GM19023 (cell line): ENCODE results near the gene EBF4.

Source experiments
- ATAC-seq: cut with Tn5 transposase; IDR thresholded peaks from one replicate; pipeline ENCODE4 v1.9.1; 2021; ENCODE audit warnings: mild to moderate bottlenecking, moderate library complexity; ENCODE audit not compliant: unreplicated experiment

The EBF4 gene

GRCh38 chr20:2741881-2742280, 49.3 kb downstream of the EBF4 start:
- ATAC-seq, result no peak

- ATAC-seq, result no peak
Measured at GRCh38 chr20:2742431-2742830, 49.9 kb downstream of the EBF4 start.

DNA sequence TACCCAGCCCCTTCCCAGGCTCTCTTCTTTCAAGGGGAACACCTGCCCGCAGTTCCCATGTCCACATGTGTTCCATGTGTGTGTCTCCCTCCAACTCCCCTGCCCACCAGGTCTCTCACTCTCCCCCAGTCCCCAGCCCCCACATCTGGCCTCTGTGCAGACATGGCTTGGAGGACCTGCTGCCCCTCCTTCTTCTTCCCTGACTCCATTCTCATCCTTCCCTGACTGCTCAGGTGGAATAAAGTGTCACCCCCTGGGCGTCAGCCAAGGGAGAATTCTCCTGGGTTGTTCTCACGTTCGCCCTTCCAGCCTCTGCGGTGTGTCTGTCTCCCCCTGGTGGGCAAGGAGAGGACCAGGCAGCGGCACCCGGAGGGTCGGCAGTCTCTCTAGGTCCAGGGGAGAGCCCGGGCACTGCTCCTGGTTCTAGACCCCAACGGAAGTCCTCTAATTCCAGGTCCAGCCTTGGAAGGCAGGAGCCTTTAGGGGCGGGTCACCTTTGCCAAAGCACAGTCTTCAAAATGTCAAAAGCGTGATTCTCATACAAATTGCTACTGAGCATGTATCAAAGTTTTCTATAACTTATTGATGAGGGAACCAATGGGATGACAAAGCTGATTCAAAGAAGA, 50.5 kb downstream of the EBF4 start:
- ATAC-seq, result no peak

GRCh38 chr20:2745060-2745910, 52.7 kb downstream of the EBF4 start:
- ATAC-seq, result no peak

DNA sequence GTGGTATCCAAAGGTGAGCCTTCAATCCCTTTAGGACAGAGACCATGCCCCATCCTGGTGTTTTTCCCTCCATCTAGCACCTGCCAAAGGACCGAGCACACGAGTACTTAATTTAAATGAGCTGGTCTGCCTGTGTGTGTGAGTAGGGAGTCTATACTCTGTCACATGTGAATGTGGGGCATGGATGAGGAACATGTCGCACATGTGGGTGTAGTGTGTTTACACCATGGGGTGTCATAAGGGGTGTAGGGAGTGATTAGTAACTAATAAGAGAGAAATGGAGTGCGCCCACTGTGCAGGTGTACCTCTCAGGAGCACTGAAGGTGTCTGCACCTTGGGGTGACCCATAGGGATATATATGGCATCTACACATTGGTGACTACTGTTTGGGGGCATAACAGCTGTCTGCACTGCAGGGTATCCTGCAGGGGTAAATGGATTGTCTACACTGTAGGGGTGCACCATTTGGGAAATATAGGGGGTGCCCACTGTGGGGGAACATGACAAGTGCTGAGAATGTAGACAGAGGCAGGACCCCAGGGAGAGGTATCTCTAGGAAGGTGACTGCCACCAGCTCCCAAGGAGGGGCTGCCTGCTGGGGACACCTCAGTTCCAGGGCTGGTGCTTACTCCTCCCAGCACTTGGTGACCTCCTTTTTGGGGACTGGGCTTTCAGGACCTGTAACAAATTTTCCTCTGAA, 53.5 kb downstream of the EBF4 start:
- no peak for ATAC-seq

DNA sequence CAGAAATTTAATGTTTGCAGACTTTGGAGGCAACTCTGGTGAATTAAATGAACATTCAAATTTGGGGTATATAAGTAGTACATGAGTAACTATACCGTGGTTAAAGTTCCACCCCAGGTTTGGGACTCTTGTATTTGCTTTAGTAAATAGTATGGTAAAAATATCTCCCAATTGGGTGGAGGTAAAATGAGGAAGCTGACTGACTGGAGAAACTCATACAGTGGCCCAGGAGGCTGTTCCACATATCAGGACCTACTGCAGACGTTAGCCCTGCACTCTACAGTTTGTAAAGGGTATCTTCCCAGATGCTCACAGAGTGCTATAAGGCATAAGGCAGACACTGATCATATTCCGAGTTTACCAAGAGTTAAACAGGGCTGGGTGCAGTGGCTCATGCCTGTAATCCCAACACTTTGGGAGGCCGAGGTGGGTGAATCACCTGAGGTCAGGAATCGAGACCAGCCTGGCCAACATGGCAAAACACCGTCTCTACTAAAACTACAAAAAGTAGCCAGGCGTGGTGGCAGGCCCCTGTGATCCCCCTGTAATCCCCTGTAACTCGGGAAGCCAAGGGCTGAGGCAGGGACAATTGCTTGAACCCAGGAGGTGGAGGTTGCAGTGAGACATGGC, 54.2 kb downstream of the EBF4 start:
- no peak for ATAC-seq

GRCh38 chr20:2747676-2748235, 55.2 kb downstream of the EBF4 start:
- ATAC-seq, result no peak

DNA sequence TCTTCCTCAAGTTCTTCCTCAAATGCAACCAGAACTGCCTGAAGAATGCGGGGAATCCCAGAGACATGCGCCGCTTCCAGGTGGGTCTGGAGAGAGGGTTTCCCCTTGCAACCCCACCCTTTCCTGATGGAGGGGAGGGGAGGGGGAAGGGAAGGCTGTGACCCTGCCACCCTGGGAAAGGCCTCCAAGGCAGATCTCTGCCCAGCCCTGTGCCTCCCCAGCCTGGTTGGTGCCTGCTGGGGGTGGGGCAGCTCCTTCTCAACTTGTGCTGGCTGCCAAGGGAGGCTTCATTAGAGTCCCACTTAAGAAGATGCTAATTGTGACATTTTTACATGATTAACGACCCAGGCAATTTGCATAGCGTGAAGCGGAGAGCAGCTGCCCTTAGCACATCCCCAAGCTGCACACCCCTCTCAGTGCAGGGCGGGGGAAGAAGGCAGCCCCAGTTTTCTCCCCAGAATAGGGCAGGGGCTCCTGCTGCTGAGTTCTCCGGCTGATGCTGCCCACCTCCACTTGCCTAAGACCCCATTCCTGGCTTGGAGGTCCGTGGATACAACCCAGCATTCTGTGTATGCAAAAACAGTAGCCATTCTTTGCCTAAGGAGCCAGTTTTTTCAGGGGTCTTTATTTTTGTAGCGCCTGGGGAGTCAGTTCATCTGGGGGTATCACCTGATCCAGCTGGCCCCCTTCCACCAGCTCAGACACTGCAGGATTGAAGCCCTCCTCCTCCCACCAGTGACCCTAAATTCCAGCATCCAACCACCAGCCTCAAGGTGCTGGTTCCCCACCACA, 56.2 kb downstream of the EBF4 start:
- ATAC-seq, result no peak

- no peak for ATAC-seq
Measured at GRCh38 chr20:2749343-2749950, 56.9 kb downstream of the EBF4 start.

GRCh38 chr20:2749951-2750490, 57.4 kb downstream of the EBF4 start:
- no peak for ATAC-seq

DNA sequence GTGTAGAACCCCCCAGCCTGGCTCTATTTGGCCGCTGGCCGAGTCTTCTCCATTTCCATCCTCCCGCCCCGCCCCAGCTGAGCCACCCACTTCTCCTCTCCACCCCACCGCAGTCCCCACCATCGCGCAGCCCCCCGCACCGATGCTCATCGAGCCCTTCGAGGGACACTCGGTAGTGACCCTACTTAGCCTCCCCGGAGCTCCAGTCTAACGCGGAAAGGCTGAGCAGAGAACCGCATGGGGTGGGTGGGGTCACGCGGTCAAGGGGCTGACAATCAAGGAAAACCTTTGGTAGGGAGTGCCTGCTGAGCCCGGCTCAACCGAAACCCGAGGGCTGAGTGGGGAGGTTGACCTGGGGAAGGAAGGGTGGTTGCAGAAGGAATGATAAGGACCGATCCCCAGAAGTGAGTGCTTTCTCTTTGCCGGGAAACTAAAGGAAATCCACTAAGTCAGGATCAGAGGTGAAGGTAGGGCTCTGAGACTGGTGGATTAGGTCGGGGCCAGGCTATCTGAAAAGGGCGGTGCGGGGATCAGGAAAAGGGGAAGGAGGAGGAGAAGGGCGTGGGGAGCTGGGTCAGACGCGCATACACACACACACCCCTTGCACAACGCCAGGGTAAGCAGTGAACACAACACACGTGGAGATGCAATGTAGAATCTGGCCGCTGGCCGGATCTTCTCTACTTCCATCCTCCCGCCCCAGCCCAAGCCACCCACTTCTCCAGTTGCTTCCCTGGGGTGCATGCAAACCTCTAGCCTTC, 58.1 kb downstream of the EBF4 start:
- ATAC-seq, result no peak

- ATAC-seq, result no peak
Measured at GRCh38 chr20:2751347-2751877, 58.8 kb downstream of the EBF4 start.

DNA sequence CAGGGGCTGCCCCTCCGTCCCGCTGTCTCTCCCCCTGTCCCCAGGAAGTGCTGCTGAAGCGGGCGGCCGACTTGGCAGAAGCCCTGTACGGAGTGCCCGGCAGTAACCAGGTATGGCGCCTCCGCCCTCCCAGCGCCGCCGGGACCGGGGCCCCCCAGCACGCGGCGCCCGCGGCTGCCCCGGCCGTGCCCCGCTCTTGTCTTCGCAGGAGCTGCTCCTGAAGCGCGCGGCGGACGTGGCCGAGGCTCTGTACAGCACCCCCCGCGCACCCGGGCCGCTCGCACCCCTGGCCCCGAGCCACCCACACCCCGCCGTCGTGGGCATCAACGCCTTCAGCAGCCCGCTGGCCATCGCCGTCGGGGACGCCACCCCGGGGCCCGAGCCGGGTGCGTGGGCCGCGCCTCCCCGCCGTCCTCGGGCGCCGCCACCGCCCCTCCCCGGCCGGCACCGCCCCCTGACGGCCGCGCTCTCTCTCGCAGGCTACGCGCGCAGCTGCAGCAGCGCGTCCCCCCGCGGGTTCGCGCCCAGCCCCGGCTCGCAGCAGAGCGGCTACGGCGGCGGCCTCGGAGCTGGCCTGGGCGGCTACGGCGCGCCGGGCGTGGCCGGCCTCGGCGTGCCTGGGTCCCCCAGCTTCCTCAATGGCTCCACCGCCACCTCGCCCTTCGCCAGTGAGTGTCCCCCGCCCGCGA, 59.4 kb downstream of the EBF4 start:
- no peak for ATAC-seq

DNA sequence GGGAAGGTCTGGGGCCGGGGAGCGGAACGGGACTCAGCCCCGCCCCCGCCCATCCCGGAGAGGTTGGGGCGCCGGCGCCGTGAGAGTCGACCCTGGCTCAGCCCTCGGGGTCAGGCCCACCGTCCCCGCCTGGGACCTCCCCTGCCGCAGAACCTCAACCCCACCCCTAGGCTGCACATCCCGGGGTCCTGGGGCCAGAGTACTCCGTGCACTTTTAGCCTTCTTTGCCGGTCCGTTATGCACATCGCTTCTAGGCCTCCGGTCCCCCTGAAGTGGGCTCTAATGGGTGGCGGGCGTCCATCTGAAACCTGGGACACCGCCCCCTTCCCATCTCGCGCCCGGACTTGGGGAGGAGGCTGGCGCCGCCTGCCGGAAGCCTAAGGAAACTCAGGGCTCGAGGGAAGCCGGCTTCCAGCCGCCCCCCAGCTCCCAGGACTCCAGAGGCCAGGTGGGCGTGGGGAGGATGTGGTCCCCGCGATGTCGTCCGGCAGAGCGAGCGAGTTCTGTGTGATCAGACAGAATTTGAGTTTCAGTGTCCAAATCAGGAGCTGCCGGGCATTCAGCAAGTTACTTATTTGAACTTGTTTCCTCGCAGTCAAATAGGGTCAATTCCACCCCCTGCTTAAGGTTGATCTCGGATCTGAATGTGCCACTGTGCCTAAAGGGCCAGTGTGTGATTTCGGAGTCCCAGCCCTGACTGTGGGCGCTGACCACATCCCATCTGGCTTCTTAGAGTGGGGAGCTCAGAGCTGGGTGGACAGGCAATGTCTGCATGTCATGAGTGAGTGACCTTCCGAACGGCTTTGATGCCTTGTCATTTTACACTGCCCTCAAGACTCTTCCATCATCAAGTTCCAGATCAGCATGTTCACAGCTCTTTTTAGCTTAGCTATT, 60.2 kb downstream of the EBF4 start:
- ATAC-seq, result no peak

DNA sequence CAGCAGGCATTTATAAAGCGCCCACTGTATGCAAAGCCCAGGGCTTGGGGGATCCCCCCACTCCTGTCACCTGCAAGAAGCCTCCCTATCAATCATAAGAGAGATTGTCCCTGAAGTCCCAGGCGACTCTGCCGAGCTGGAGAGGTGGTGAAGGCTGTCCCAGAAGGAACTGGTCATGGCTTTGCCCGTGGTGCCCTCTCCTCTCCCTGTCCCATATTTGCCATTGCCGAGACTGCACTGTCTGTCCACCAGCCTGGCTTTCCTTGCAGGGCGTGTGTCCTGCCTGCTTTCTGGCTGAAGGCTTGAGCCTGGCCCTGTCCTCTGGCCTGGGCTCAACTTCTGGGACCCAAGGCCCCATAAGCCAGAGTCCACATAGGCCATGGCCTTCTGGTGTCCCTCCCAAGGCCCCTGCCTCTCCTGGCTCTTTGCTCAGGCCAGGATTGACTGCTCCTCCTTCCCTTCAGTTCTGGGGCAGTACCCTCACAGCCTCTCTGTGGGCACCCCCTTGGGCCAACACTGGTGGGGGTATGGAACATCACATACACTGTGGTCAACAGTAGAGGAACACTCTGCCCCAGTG, 61.0 kb downstream of the EBF4 start:
- ATAC-seq, result no peak

GRCh38 chr20:2754424-2754823, 61.8 kb downstream of the EBF4 start:
- no peak for ATAC-seq
